NOMO-1 (cell line): Measurements from ENCODE around the gene ACOXL.
A peak's percentile ranks its signal among the peaks of the same experiment; 100 is the strongest.
"Not testable (repeated sequence)": the region's sequence is repeated elsewhere in the genome, so short reads cannot be mapped to it uniquely, and the experiment has no call there.

Source experiments
- DNase-seq, 2 experiments: peaks; one replicate each; lab custom pipeline; 2025; ENCODE audit not compliant: unreplicated experiment in 2 of 2; lab: John Stamatoyannopoulos, UW

The ACOXL gene

GRCh38 chr2:110852541-110853263 lies 120.3 kb downstream of the ACOXL start:
- no peak for DNase-seq

GRCh38 chr2:110853516-110853915 lies 121.1 kb downstream of the ACOXL start:
- peak; percentile 3 to 42 for DNase-seq

GRCh38 chr2:110853948-110854347 lies 121.6 kb downstream of the ACOXL start:
- DNase-seq = no peak

- DNase-seq = no peak
Observed at GRCh38 chr2:110854355-110855081, 122.1 kb downstream of the ACOXL start.

- DNase-seq = not testable (repeated sequence)
Observed at GRCh38 chr2:110855841-110856240, 123.5 kb downstream of the ACOXL start.

- DNase-seq = no peak
Observed at GRCh38 chr2:110858135-110858725, 125.9 kb downstream of the ACOXL start.

- DNase-seq = no peak
Observed at GRCh38 chr2:110858993-110859701, 126.8 kb downstream of the ACOXL start.

- no peak for DNase-seq
Observed at GRCh38 chr2:110860630-110861029, 128.3 kb downstream of the ACOXL start.

GRCh38 chr2:110861616-110862260 lies 129.4 kb downstream of the ACOXL start:
- no peak for DNase-seq

- DNase-seq = peak in 1 of 2 experiments; percentile 5
Observed at GRCh38 chr2:110863726-110864125, 131.4 kb downstream of the ACOXL start.

- no peak for DNase-seq
Observed at GRCh38 chr2:110864176-110864575, 131.8 kb downstream of the ACOXL start.

GRCh38 chr2:110864731-110865130 lies 132.4 kb downstream of the ACOXL start:
- DNase-seq = no peak

GRCh38 chr2:110865188-110865587 lies 132.8 kb downstream of the ACOXL start:
- peak in 1 of 2 experiments; percentile 11 for DNase-seq

GRCh38 chr2:110866045-110866444 lies 133.7 kb downstream of the ACOXL start:
- no peak for DNase-seq

GRCh38 chr2:110866466-110866865 lies 134.1 kb downstream of the ACOXL start:
- DNase-seq = no peak

- no peak for DNase-seq
Observed at GRCh38 chr2:110867078-110867477, 134.7 kb downstream of the ACOXL start.

- DNase-seq = no peak
Observed at GRCh38 chr2:110868971-110869370, 136.6 kb downstream of the ACOXL start.

GRCh38 chr2:110869472-110870446 lies 137.4 kb downstream of the ACOXL start:
- DNase-seq = no peak

- DNase-seq = no peak
Observed at GRCh38 chr2:110870545-110870944, 138.2 kb downstream of the ACOXL start.

- no peak for DNase-seq
Observed at GRCh38 chr2:110871637-110872036, 139.3 kb downstream of the ACOXL start.
